Breast epithelium (tissue), 3 donors: ENCODE data around the gene MOB4.

Source experiments
- POLR2A ChIP-seq: fragments of 450-650 bp; IDR thresholded peaks from one replicate; pipeline ENCODE4 v1.6.1; 2016; ENCODE audit warnings: antibody characterized with exemption, mild to moderate bottlenecking, moderate library complexity
- POLR2AphosphoS5 ChIP-seq, 3 donors: sonication (generic); formaldehyde crosslinking; IDR thresholded peaks; one replicate each; pipeline ENCODE4 v1.6.1; 2017; ENCODE audit warnings: antibody characterized with exemption in 3 of 3
- TF ChIP-seq, protein P1 (sequence below), 3 donors: fragments of 450-650 bp; IDR thresholded peaks; one replicate each; pipeline ENCODE4 v1.5.1; 2016 to 2017; ENCODE audit warnings: antibody characterized with exemption in 3 of 3, mild to moderate bottlenecking in 3 of 3, moderate library complexity in 3 of 3

DNA sequence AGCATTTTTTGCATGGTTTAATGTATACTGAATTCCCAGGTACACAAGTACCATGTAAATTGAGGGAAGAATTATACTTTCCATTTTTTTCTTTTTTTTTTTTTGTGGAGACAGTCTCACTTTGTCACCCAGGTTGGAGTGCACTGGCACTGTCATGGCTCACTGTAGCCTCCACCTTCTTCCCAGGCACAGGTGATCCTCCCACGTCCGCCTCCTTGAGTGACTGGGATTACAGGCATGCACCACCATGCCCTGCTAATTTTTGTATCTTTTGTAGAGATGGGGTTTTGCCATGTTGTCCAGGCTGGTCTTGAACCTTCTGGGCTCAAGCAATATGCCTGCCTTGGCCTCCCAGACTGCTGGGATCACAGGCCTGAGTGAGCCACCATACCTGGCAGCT, 11.9 kb upstream of the MOB4 start:
- no peak for TF ChIP-seq POLR2A
- TF ChIP-seq, protein P1, sequence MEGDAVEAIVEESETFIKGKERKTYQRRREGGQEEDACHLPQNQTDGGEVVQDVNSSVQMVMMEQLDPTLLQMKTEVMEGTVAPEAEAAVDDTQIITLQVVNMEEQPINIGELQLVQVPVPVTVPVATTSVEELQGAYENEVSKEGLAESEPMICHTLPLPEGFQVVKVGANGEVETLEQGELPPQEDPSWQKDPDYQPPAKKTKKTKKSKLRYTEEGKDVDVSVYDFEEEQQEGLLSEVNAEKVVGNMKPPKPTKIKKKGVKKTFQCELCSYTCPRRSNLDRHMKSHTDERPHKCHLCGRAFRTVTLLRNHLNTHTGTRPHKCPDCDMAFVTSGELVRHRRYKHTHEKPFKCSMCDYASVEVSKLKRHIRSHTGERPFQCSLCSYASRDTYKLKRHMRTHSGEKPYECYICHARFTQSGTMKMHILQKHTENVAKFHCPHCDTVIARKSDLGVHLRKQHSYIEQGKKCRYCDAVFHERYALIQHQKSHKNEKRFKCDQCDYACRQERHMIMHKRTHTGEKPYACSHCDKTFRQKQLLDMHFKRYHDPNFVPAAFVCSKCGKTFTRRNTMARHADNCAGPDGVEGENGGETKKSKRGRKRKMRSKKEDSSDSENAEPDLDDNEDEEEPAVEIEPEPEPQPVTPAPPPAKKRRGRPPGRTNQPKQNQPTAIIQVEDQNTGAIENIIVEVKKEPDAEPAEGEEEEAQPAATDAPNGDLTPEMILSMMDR (IDR thresholded peaks at IDR 0.05) = no peak
- TF ChIP-seq POLR2AphosphoS5 (IDR thresholded peaks at IDR 0.05) = no peak
